ENCODE results near the gene MAGEL2. TPM values are rescaled to one million over a fixed set of nuclear protein-coding genes. Genes with fewer than 3 reads are reported as not detected.
A peak's percentile ranks its signal among the peaks of the same experiment; 100 is the strongest.

MAGEL2 gene
- total RNA-seq, 2 experiments from 2014 or later, result not detected

- peak; percentile 4 for DNase-seq (ENCODE audit: low spot score)
- Histone ChIP-seq H3K4me2 (ENCODE audit: low read length) (no peak overlapping the region), H3K9me2 (ENCODE audit: insufficient read depth, low read length) (no peaks in the 10 kb centered on the region), H3K4me3 (ENCODE audit: low read depth, low read length, poor library complexity, severe bottlenecking) (no peak overlapping the region), H2AFZ (ENCODE audit: low read length) (no peak overlapping the region), H3K27ac (ENCODE audit: low read depth, low read length, poor library complexity, severe bottlenecking) (no peak overlapping the region), H4K20me1 (ENCODE audit: insufficient read depth, low read length) (no peaks in the 10 kb centered on the region), H3K9me3 (ENCODE audit: low read length) (no peaks in the 10 kb centered on the region), H3K36me3 (ENCODE audit: insufficient read depth, low read length) (no peaks in the 10 kb centered on the region), H3K79me2 (ENCODE audit: insufficient read depth, low read depth, low read length) (no peaks in the 10 kb centered on the region), H3K4me1 (ENCODE audit: insufficient read depth, low read length, poor library complexity, severe bottlenecking) (no peaks in the 10 kb centered on the region)
- TF ChIP-seq EZH2phosphoT487 (IDR thresholded peaks at IDR 0.05; ENCODE audit: borderline replicate concordance, low read depth, low read length) (no peak), CTCF (conservative IDR thresholded peaks at IDR 0.05; ENCODE audit: low read length) (peak; percentile 78)
- BruUV-seq (replicated peaks), result no TSS peak
- intact Hi-C loops (cut with micrococcal nuclease; ENCODE audit: unreplicated experiment), result no loop called here
- CTCF ChIA-PET (ENCODE audit: unreplicated experiment), result no interaction called here
- POLR2A ChIA-PET, result no interaction called here
Measured at GRCh38 chr15:23629234-23629805, 18.3 kb downstream of the MAGEL2 start.

- Histone ChIP-seq H3K79me2 (ENCODE audit: insufficient read depth, low read depth, low read length) (no peaks in the 10 kb centered on the region), H3K27ac (ENCODE audit: low read depth, low read length, poor library complexity, severe bottlenecking) (no peak overlapping the region), H3K9me2 (ENCODE audit: insufficient read depth, low read length) (no peaks in the 10 kb centered on the region), H3K9me3 (ENCODE audit: low read length) (no peaks in the 10 kb centered on the region), H3K36me3 (ENCODE audit: insufficient read depth, low read length) (no peaks in the 10 kb centered on the region), H2AFZ (ENCODE audit: low read length) (no peak overlapping the region), H3K4me3 (ENCODE audit: low read depth, low read length, poor library complexity, severe bottlenecking) (no peak overlapping the region), H4K20me1 (ENCODE audit: insufficient read depth, low read length) (no peaks in the 10 kb centered on the region), H3K4me2 (ENCODE audit: low read length) (no peak overlapping the region), H3K4me1 (ENCODE audit: insufficient read depth, low read length, poor library complexity, severe bottlenecking) (no peaks in the 10 kb centered on the region)
- CTCF ChIA-PET (ENCODE audit: unreplicated experiment), result no interaction called here
- DNase-seq (ENCODE audit: low spot score), result no peak
- TF ChIP-seq CTCF (conservative IDR thresholded peaks at IDR 0.05; ENCODE audit: low read length), result no peak
- no peak for TF ChIP-seq EZH2phosphoT487 (IDR thresholded peaks at IDR 0.05; ENCODE audit: borderline replicate concordance, low read depth, low read length)
- intact Hi-C loops (cut with micrococcal nuclease; ENCODE audit: unreplicated experiment), result no loop called here
- POLR2A ChIA-PET, result no interaction called here
- no TSS peak for BruUV-seq (replicated peaks)
Measured at GRCh38 chr15:23628612-23629233, 18.9 kb downstream of the MAGEL2 start.

- TF ChIP-seq CTCF (conservative IDR thresholded peaks at IDR 0.05; ENCODE audit: low read length), result no peak
- no peak for TF ChIP-seq EZH2phosphoT487 (IDR thresholded peaks at IDR 0.05; ENCODE audit: borderline replicate concordance, low read depth, low read length)
- Histone ChIP-seq H3K4me1 (ENCODE audit: insufficient read depth, low read length, poor library complexity, severe bottlenecking) (no peaks in the 10 kb centered on the region), H4K20me1 (ENCODE audit: insufficient read depth, low read length) (no peaks in the 10 kb centered on the region), H3K27ac (ENCODE audit: low read depth, low read length, poor library complexity, severe bottlenecking) (no peak overlapping the region), H3K4me3 (ENCODE audit: low read depth, low read length, poor library complexity, severe bottlenecking) (no peak overlapping the region), H2AFZ (ENCODE audit: low read length) (no peak overlapping the region), H3K4me2 (ENCODE audit: low read length) (no peak overlapping the region), H3K79me2 (ENCODE audit: insufficient read depth, low read depth, low read length) (no peaks in the 10 kb centered on the region), H3K9me3 (ENCODE audit: low read length) (peaks cover 4% of the 10 kb centered on the region; the same call in 1 of the 2 replicates), H3K36me3 (ENCODE audit: insufficient read depth, low read length) (no peaks in the 10 kb centered on the region), H3K9me2 (ENCODE audit: insufficient read depth, low read length) (no peaks in the 10 kb centered on the region)
- intact Hi-C loops (cut with micrococcal nuclease; ENCODE audit: unreplicated experiment), result no loop called here
- no TSS peak for BruUV-seq (replicated peaks)
- POLR2A ChIA-PET, result interaction anchor here (0.7 kb wide), 1 partner anchor 865 kb away, joined by 3 read pairs; no protein-coding TSS in a partner anchor
- CTCF ChIA-PET (ENCODE audit: unreplicated experiment), result no interaction called here
- no peak for DNase-seq (ENCODE audit: low spot score)
Measured at GRCh38 chr15:23616536-23616935, 31.1 kb downstream of the MAGEL2 start.
